Measurements from ENCODE around the gene LRP8.

DNA sequence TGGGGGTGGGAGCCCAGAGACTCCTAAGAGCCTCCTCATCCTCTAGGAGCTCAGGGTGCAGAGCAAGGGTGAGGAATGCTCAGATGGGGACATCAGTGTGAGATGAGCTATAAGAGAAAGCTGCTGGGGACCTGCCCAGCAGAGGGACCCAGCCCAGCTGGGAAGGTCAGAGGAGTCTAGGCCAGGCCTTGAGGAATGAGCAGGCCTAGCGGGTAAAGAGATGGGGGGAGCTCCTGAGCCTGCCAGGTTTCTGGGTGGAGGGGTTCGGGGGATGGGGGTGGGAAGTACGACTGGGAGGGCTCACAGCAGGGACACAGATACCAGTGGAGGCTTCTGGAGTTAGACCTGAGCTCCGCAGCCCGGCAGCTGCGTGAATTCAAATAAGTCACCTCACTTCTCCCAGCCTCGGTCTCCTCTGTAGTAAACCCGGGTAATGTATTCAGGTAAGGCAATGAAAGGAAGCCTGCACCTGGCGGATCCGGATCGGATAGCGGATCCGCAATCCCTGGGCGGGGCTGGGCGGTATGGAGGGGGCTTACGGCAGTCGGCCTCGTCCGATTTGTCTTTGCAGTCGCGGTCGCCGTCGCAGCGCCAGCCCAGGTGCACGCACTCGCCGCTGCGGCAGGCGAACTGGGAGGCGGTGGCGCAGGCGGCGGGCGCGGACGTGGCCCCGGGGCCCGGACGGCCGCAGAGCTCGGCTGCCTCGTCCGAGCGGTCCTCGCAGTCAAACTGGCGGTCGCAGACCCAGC, 51.5 kb downstream of the LRP8 start:
- TF ChIP-seq, protein P1, sequence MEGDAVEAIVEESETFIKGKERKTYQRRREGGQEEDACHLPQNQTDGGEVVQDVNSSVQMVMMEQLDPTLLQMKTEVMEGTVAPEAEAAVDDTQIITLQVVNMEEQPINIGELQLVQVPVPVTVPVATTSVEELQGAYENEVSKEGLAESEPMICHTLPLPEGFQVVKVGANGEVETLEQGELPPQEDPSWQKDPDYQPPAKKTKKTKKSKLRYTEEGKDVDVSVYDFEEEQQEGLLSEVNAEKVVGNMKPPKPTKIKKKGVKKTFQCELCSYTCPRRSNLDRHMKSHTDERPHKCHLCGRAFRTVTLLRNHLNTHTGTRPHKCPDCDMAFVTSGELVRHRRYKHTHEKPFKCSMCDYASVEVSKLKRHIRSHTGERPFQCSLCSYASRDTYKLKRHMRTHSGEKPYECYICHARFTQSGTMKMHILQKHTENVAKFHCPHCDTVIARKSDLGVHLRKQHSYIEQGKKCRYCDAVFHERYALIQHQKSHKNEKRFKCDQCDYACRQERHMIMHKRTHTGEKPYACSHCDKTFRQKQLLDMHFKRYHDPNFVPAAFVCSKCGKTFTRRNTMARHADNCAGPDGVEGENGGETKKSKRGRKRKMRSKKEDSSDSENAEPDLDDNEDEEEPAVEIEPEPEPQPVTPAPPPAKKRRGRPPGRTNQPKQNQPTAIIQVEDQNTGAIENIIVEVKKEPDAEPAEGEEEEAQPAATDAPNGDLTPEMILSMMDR (IDR thresholded peaks at IDR 0.05): no peak
- TF ChIP-seq POLR2A (IDR thresholded peaks at IDR 0.05): no peak

Data from heart left ventricle (tissue), 13 donors.